Activated CD8-positive, alpha-beta memory T cell treated with anti-CD3 and anti-CD28 coated beads for 36 hours (primary cell): ENCODE results near the gene PAX7. TPM values are rescaled to one million over a fixed set of nuclear protein-coding genes. Genes with fewer than 3 reads are reported as not detected.

Experiments
- total RNA-seq, 2 experiments: library from RNA; stranded (reverse); gene quantifications; one replicate each; pipeline ENCODE4 v1.2.3, GENCODE V29; 2021

PAX7 gene
- total RNA-seq, 2 experiments from 2014 or later = not detected

Other genes with a start within 250 kb of the PAX7 start
- not detected for gene KLHDC7A, start 149.9 kb upstream of the PAX7 start, total RNA-seq
- gene TAS1R2, start 228.8 kb downstream of the PAX7 start, total RNA-seq = not detected